Endothelial cell of umbilical vein (primary cell): ENCODE measurements around the gene ARF5. TPM values are rescaled to one million over a fixed set of nuclear protein-coding genes. Genes with fewer than 3 reads are reported as not detected.

Source experiments
- BruUV-seq: library from RNA; stranded (reverse); fragments of 400-500 nt; replicated peaks from 2 replicates; lab custom pipeline; 2021; lab: Mats Ljungman, UMichigan
- CTCF ChIA-PET: fragments of 300-600, 350-600 bp; sonication (Branson Sonifier 250); formaldehyde crosslinking; loops from one replicate; lab custom pipeline; 2021; ENCODE audit warnings: antibody characterized with exemption, inconsistent platforms; lab: Charles Lee
- POLR2A ChIA-PET: fragments of 300-600, 350-600 bp; sonication (Branson Sonifier 250); formaldehyde crosslinking; loops from one replicate; lab custom pipeline; 2021; ENCODE audit warnings: antibody characterized with exemption, inconsistent platforms; lab: Charles Lee
- DNase-seq: peaks from one replicate; pipeline ENCODE4 v3.0.0-alpha.2; 2011; ENCODE audit warnings: low read depth, low spot score
- FAIRE-seq: peaks from 2 replicates; lab custom pipeline; 2011; peaks lifted over from hg19 to GRCh38; lab: Jason Lieb, UNC
- H2AFZ ChIP-seq: 2 replicates; pipeline ENCODE4 v1.6.0; 2012; ENCODE audit warnings: low read depth, low read length, control low read depth, inconsistent platforms
- H3K27ac ChIP-seq: 2 replicates; pipeline ENCODE4 v1.5.1; 2011; ENCODE audit warnings: low read depth, mild to moderate bottlenecking, control low read depth, low read length, moderate library complexity; ENCODE audit not compliant: insufficient read depth
- H3K27me3 ChIP-seq, 2 experiments: 2 replicates each; pipeline versions ENCODE4 v1.6.0 to v1.6.1; 2011; ENCODE audit warnings: low read length in 2 of 2, mixed read lengths in 1 of 2; ENCODE audit not compliant: control insufficient read depth in 2 of 2, insufficient read depth in 2 of 2
- H3K36me3 ChIP-seq, 2 experiments: 2 replicates in 1 of 2; 3 replicates in 1 of 2; pipeline ENCODE4 v1.5.1; 2011; ENCODE audit warnings: low read length in 2 of 2, mild to moderate bottlenecking in 1 of 2, moderate library complexity in 1 of 2; ENCODE audit not compliant: control insufficient read depth in 2 of 2, insufficient read depth in 2 of 2; ENCODE audit errors: extremely low read depth in 1 of 2
- H3K4me1 ChIP-seq: 3 replicates; pipeline ENCODE4 v1.5.1; 2011; ENCODE audit warnings: mild to moderate bottlenecking, low read length; ENCODE audit not compliant: control insufficient read depth, insufficient read depth; ENCODE audit errors: extremely low read depth
- H3K4me2 ChIP-seq: 2 replicates; pipeline ENCODE4 v1.6.1; 2011; ENCODE audit warnings: low read length, control low read depth, mixed read lengths; ENCODE audit not compliant: insufficient read depth
- H3K4me3 ChIP-seq, 3 experiments: fragments of 200-600 bp in 1 of 3; sonication (generic), shearing (Covaris generic) in 1 of 3; replicated peaks in 1 of 3; 2 replicates each; pipeline ENCODE4 v1.5.1; 2011 to 2016; ENCODE audit warnings: control low read depth in 3 of 3, low read length in 3 of 3, mild to moderate bottlenecking in 2 of 3, inconsistent platforms in 1 of 3, low read depth in 1 of 3, moderate library complexity in 1 of 3; ENCODE audit not compliant: insufficient read depth in 1 of 3
- H3K79me2 ChIP-seq: 2 replicates; pipeline ENCODE4 v1.6.0; 2012; ENCODE audit warnings: low read length, inconsistent platforms; ENCODE audit not compliant: control insufficient read depth, insufficient read depth
- H3K9ac ChIP-seq: replicated peaks from 2 replicates; pipeline ENCODE3; 2011; ENCODE audit warnings: low read length, control low read depth; ENCODE audit not compliant: insufficient read depth; ENCODE audit errors: extremely low read depth
- H3K9me1 ChIP-seq: replicated peaks from 3 replicates; pipeline ENCODE4 v1.6.0; 2011; ENCODE audit warnings: mild to moderate bottlenecking, low read length; ENCODE audit not compliant: control insufficient read depth, insufficient read depth; ENCODE audit errors: extremely low read depth
- H3K9me3 ChIP-seq: replicated peaks from 2 replicates; pipeline ENCODE4 v1.5.1; 2012; ENCODE audit warnings: low read length, inconsistent platforms; ENCODE audit not compliant: control insufficient read depth, insufficient read depth
- H4K20me1 ChIP-seq: replicated peaks from 2 replicates; pipeline ENCODE3; 2011; ENCODE audit warnings: mild to moderate bottlenecking, low read length; ENCODE audit not compliant: control insufficient read depth, insufficient read depth; ENCODE audit errors: extremely low read depth
- EZH2 ChIP-seq: IDR thresholded peaks from 2 replicates; pipeline ENCODE4 v1.6.1; 2012; ENCODE audit warnings: borderline replicate concordance, low read depth, mild to moderate bottlenecking, moderate library complexity, low read length, inconsistent platforms; ENCODE audit not compliant: severe bottlenecking
- FOS ChIP-seq: IDR thresholded peaks from 2 replicates; pipeline ENCODE4 v1.6.1; 2011; ENCODE audit warnings: mild to moderate bottlenecking, low read length, moderate library complexity, borderline replicate concordance; ENCODE audit not compliant: insufficient read depth
- GATA2 ChIP-seq: IDR thresholded peaks from 2 replicates; pipeline ENCODE4 v1.7.0; 2011; ENCODE audit warnings: low read depth, mild to moderate bottlenecking, moderate library complexity, mixed read lengths, low read length; ENCODE audit not compliant: insufficient read length, insufficient read depth
- JUN ChIP-seq: IDR thresholded peaks from 2 replicates; pipeline ENCODE4 v1.6.1; 2011; ENCODE audit warnings: borderline replicate concordance, low read depth; ENCODE audit not compliant: insufficient read length, insufficient read depth
- MYC ChIP-seq: IDR thresholded peaks from one replicate; pipeline ENCODE4 v1.6.1; 2011; ENCODE audit warnings: mild to moderate bottlenecking, low read depth, low read length
- POLR2A ChIP-seq: IDR thresholded peaks from 2 replicates; pipeline ENCODE4 v1.6.1; 2012; ENCODE audit warnings: low read depth, mild to moderate bottlenecking, control low read depth, low read length
- POLR2AphosphoS5 ChIP-seq: IDR thresholded peaks from 2 replicates; pipeline ENCODE4 v1.6.1; 2012; ENCODE audit warnings: low read depth, mild to moderate bottlenecking, control low read depth, low read length, moderate library complexity; ENCODE audit not compliant: insufficient read depth
- dilution Hi-C: fragments of 300-500 bp; cut with MboI; formaldehyde crosslinking; loops from one replicate; pipeline ENCODE4 v1.15.0; 2019; ENCODE audit warnings: low sequenced_read_pairs; ENCODE audit not compliant: extremely low pct_ligation_motif_present
- intact Hi-C: fragments of 100-400 bp; cut with micrococcal nuclease; formaldehyde crosslinking; loops from one replicate; pipeline ENCODE4 v1.10.0; 2022
- polyA plus RNA-seq, 4 experiments: library from polyadenylated mRNA; depleted of rRNA in 3 of 4; stranded (reverse) in 3 of 4; unstranded in 1 of 4; fragments of >200 nt; gene quantifications; 2 replicates each; pipeline versions ENCODE4 v1.2.1 to v1.2.3, GENCODE V29; 2011 to 2012; ENCODE audit warnings: missing spikeins in 1 of 4
- total RNA-seq: library from RNA; stranded (reverse); gene quantifications from 2 replicates; pipeline ENCODE4 v1.2.3, GENCODE V29; 2021
- TF ChIP-seq, protein P1 (sequence below), 2 donors: IDR thresholded peaks; 1 replicate in 1 of 2; 2 replicates in 1 of 2; pipeline ENCODE4 v1.5.1; 2011; ENCODE audit warnings: low read length in 2 of 2, mild to moderate bottlenecking in 2 of 2, moderate library complexity in 2 of 2, control low read depth in 1 of 2, inconsistent platforms in 1 of 2, low read depth in 1 of 2; ENCODE audit not compliant: insufficient read depth in 1 of 2; ENCODE audit errors: extremely low read depth in 1 of 2
- TF ChIP-seq, protein P2 (sequence below): IDR thresholded peaks from 2 replicates; pipeline ENCODE4 v1.6.1; 2011; ENCODE audit not compliant: insufficient read depth, insufficient read length

ARF5 gene
- total and polyA plus RNA-seq, 2 donors (not counting 3 experiments of a cell fraction or from before 2014, with no cell fraction given) = 122 to 428 TPM

DNA sequence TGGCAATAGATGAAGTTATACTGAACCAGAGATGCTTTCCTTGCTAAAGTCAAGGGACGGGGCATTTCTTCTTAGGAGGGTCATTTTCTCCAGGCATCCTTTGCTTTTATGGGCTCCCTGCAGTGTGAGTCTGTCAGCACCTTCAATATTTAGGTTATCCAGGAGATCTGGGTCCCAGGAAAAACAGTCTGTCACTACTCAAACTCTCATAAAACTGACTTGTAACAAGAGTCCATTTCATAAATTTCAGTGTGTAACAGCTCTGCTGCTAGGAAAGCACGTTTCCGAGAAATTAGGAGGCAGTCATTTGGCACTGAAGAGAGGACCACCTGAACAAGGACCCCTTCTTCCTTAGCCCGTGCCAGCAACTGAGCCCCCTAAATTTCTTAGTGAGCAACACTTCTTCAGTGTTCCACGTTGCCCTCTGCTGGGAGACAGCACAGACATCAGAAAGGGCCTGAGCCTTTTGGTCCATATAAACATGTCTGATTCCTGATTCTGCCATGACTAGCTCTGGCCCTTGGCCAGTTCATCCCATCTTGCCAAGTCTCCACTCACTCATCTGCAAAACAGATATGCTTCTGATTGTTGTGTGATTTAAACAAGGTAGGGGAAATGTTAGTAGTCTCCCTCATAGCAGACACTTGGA lies 10.1 kb upstream of the ARF5 start:
- POLR2A ChIA-PET = no interaction called here
- no TSS peak for BruUV-seq
- Histone ChIP-seq H3K36me3 (peaks cover 0 to 9% of the 10 kb centered on the region in 2 experiments), H3K79me2 (peaks cover 15% of the 10 kb centered on the region), H3K4me2 (no peak overlapping the region), H3K9me3 (no peaks in the 10 kb centered on the region), H4K20me1 (no peaks in the 10 kb centered on the region), H2AFZ (no peak overlapping the region), H3K4me1 (peaks cover 2% of the 10 kb centered on the region), H3K27me3 (no peaks in the 10 kb centered on the region), H3K9ac (no peak overlapping the region), H3K27ac (no peak overlapping the region), H3K9me1 (no peaks in the 10 kb centered on the region), H3K4me3 (no peak overlapping the region)
- peak; percentile 12 for DNase-seq
- CTCF ChIA-PET = interaction anchor here (0.7 to 1.1 kb wide), 2 partner anchors 10 to 775 kb away, joined by 3 read pairs; partner anchors contain the start of gene ARF5
- FAIRE-seq = peak; percentile 4
- dilution Hi-C loops = no loop called here
- TF ChIP-seq POLR2A (no peak), JUN (no peak), MYC (no peak), FOS (no peak), POLR2AphosphoS5 (no peak), GATA2 (no peak), EZH2 (no peak)
- TF ChIP-seq, protein P1, sequence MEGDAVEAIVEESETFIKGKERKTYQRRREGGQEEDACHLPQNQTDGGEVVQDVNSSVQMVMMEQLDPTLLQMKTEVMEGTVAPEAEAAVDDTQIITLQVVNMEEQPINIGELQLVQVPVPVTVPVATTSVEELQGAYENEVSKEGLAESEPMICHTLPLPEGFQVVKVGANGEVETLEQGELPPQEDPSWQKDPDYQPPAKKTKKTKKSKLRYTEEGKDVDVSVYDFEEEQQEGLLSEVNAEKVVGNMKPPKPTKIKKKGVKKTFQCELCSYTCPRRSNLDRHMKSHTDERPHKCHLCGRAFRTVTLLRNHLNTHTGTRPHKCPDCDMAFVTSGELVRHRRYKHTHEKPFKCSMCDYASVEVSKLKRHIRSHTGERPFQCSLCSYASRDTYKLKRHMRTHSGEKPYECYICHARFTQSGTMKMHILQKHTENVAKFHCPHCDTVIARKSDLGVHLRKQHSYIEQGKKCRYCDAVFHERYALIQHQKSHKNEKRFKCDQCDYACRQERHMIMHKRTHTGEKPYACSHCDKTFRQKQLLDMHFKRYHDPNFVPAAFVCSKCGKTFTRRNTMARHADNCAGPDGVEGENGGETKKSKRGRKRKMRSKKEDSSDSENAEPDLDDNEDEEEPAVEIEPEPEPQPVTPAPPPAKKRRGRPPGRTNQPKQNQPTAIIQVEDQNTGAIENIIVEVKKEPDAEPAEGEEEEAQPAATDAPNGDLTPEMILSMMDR (IDR thresholded peaks at IDR 0.05; ENCODE audit: extremely low read depth in 1 of 2, insufficient read depth in 1 of 2, low read depth in 1 of 2, low read length in 2 of 2) = no peak
- TF ChIP-seq, protein P2, sequence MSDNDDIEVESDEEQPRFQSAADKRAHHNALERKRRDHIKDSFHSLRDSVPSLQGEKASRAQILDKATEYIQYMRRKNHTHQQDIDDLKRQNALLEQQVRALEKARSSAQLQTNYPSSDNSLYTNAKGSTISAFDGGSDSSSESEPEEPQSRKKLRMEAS = no peak
- intact Hi-C loops = no loop called here
